Measurements from ENCODE around the gene ZMYND8. TPM values are rescaled to one million over a fixed set of nuclear protein-coding genes. Genes with fewer than 3 reads are reported as not detected.

The ZMYND8 gene
- total RNA-seq, 4 donors from 2014 or later = 41.6 to 79.4 (median 60.7) TPM

DNA sequence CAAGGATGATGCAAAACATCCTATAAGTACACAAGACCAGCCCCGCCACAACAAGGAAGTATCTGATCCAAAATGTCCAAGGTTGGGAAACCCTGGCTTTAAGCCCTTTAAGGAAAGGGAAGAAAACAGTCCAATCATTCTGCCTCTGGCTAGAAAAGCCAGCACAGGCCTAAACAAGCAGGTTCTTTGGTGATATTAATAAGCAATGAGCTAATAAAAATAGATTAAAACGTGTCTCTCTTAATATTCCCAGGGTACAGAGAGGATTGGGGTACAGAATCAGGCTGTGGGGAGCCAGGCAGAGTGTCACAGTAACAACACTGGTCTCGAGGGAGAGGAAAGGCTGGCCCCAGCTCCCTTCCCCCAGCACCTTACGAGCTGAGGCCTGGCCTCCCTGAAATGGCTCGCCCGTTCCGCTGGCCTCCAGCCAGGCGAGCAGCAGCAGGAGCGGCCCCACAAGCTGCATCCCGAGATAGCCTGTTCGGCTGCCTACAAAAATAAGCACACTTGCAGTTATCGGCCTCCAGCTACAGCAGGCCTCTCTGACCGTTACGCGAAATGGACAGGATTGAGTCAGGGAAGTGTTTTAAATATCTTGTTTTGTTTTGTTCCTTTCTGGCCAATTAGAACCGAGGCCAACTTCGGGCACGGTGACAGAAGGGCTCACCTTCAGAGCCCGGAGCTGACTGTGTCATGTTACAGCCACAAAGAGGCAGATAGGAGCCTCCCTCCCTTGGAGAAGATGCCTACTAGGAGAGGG, 4.0 kb upstream of the ZMYND8 start:
- WGBS, 2 donors (ENCODE audit: low coverage in 1 of 2) = 19% methylated on average over 7 to 18 of the region's 19 CpGs
- Histone ChIP-seq H3K36me3 (no peaks in the 10 kb centered on the region), H3K4me1 (peaks cover 57 to 65% (median 59%) of the 10 kb centered on the region in 4 donors), H3K27me3 (no peaks in the 10 kb centered on the region), H3K27ac (peak overlapping the region; percentile 99 to 100 (median 100)), H3K4me3 (peak overlapping the region in 1 of 4 donors; percentile 14), H3K9me3 (no peaks in the 10 kb centered on the region)
- DNase-seq = peak; percentile 77
- intact Hi-C loops (cut with DNase I; ENCODE audit: low total_unique reads) (no loop called here), in situ Hi-C loops (cut with MboI; ENCODE audit: low pct_ligation_motif_present in 1 of 4, low pct_unique_long_range_greater_than_20kb in 1 of 4, low sequenced_read_pairs in 3 of 4) (loop anchor here in 1 of 4 donors (10.0 kb wide), 1 partner anchor 46 kb away; no protein-coding TSS in a partner anchor)
- TF ChIP-seq POLR2AphosphoS5 (IDR thresholded peaks at IDR 0.05) = peak; percentile 67 to 85 (median 75)
- TF ChIP-seq CTCF (IDR thresholded peaks at IDR 0.05) = no peak
- TF ChIP-seq POLR2A (IDR thresholded peaks at IDR 0.05) = peak; percentile 48
- peak; percentile 32 for TF ChIP-seq EP300 (IDR thresholded peaks at IDR 0.05; ENCODE audit: low read depth)

- H3K27me3 ChIP-seq = no peaks in the 10 kb centered on the region
- 45 to 64% methylated on average over 8 to 9 of the region's 9 CpGs for WGBS, 2 donors (ENCODE audit: low coverage in 1 of 2)
- DNase-seq = no peak
- in situ Hi-C loops (cut with MboI; ENCODE audit: low pct_ligation_motif_present in 1 of 4, low pct_unique_long_range_greater_than_20kb in 1 of 4, low sequenced_read_pairs in 3 of 4) = loop anchor here in 1 of 4 donors (10.0 kb wide), 1 partner anchor 45 kb away; no protein-coding TSS in a partner anchor
- H3K9me3 ChIP-seq = no peaks in the 10 kb centered on the region
- intact Hi-C loops (cut with DNase I; ENCODE audit: low total_unique reads) = loop anchor here (5.0 kb wide), 1 partner anchor 42 kb away; no protein-coding TSS in a partner anchor
- peaks cover 62 to 73% (median 66%) of the 10 kb centered on the region in 4 donors for H3K4me1 ChIP-seq
- H3K4me3 ChIP-seq = no peak overlapping the region
- H3K27ac ChIP-seq = peak overlapping the region; percentile 99 to 100 (median 100)
- TF ChIP-seq POLR2A (IDR thresholded peaks at IDR 0.05) = no peak
- TF ChIP-seq EP300 (IDR thresholded peaks at IDR 0.05; ENCODE audit: low read depth) = no peak
- no peak for TF ChIP-seq POLR2AphosphoS5 (IDR thresholded peaks at IDR 0.05)
- peak in 1 of 5 experiments; percentile 21 for TF ChIP-seq CTCF (IDR thresholded peaks at IDR 0.05)
- H3K36me3 ChIP-seq = no peaks in the 10 kb centered on the region
These were observed 3.2 kb upstream of the ZMYND8 start for GRCh38 chr20:47359530-47360296.

- peaks cover 70 to 81% (median 74%) of the 10 kb centered on the region in 4 donors for H3K4me1 ChIP-seq
- no peaks in the 10 kb centered on the region for H3K27me3 ChIP-seq
- TF ChIP-seq POLR2AphosphoS5 (IDR thresholded peaks at IDR 0.05) = peak; percentile 66 to 92 (median 88)
- TF ChIP-seq EP300 (IDR thresholded peaks at IDR 0.05; ENCODE audit: low read depth) = peak; percentile 76
- TF ChIP-seq CTCF (IDR thresholded peaks at IDR 0.05) = no peak
- TF ChIP-seq POLR2A (IDR thresholded peaks at IDR 0.05) = peak; percentile 83
- H3K27ac ChIP-seq = peak overlapping the region; percentile 99 to 100 (median 100)
- no peaks in the 10 kb centered on the region for H3K36me3 ChIP-seq
- peak; percentile 88 for DNase-seq
- in situ Hi-C loops (cut with MboI; ENCODE audit: low pct_ligation_motif_present in 1 of 4, low pct_unique_long_range_greater_than_20kb in 1 of 4, low sequenced_read_pairs in 3 of 4) (no loop called here), intact Hi-C loops (cut with DNase I; ENCODE audit: low total_unique reads) (loop anchor here (5.0 kb wide), 1 partner anchor 42 kb away; no protein-coding TSS in a partner anchor)
- H3K4me3 ChIP-seq = peak overlapping the region in 1 of 4 donors; percentile 33
- H3K9me3 ChIP-seq = no peaks in the 10 kb centered on the region
- 28 to 38% methylated on average over 13 to 17 of the region's 17 CpGs for WGBS, 2 donors (ENCODE audit: low coverage in 1 of 2)
These were observed 2.4 kb upstream of the ZMYND8 start for GRCh38 chr20:47358672-47359529.
